ENCODE data around the gene JARID2.

Gene JARID2

DNA sequence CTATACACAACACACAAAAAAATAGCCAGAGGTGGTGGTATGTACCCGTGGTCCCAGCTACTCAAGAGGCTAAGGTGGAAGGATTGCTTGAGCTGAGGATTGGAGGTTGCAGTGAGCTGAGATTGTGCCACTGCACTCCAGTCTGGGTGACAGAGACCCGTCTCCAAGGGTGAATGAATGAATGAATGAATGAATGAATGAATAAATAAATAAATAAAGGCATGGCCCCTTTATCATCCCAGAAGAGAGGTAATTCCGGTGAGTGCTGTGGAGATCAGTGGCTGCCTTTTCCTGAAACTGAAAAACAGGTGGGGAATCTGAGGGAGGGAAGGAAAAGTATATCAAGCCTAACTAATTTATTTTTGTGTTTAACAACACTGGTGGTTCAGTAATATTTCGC, 90.0 kb downstream of the JARID2 start:
- DNase-seq (ENCODE audit: low read depth), result no peak

DNA sequence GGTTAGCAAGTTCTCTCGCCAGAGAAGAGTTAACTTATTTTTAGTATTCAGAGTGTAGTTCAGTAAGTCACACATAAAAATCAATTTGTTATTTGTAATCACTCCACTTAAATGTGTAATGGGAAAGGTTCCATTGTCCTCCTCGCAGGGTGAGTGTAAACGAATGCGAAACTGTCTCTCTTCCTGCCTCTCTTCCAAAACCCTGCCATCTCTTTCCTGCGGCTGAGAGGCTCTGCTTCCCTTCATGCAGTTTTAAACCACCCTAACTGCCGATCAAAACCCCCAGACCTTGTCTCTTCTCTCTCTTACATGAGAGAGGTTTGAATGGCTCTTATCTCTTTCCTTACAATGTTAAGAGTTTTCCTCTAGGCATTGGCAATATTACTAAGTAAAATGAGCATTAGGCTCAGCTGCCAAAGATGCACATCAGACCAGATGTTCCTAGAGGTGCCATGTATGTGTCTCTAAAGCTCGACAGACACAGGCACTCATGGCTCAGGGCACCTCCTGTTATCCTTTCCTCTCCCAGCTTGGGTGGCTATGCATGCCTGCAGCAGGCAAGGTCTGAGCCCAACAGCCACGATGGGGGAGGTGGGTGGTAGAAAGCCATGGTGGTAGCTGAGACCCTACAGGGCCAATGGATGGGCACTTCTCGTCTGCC, 91.2 kb downstream of the JARID2 start:
- no peak for DNase-seq (ENCODE audit: low read depth)

DNA sequence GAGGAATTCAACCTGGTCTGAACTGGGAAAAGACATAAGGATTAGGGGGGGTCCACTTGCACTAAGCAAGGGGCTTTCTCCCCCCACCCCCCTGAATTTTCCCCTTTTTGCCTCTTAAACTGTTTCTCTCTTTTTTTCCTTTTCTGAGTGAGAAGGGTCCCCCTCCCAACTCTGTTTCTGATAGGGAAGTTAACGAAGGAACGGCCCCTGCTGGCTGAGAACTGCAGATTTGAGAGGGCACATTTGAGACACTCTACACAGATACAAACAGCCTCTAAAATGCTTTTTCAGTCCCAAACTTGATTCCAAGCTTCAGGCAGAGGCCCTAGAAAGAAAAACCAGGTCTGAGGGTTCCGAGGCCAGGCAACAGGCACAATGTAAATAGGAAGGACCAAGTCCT, 91.7 kb downstream of the JARID2 start:
- no peak for DNase-seq (ENCODE audit: low read depth)

DNA sequence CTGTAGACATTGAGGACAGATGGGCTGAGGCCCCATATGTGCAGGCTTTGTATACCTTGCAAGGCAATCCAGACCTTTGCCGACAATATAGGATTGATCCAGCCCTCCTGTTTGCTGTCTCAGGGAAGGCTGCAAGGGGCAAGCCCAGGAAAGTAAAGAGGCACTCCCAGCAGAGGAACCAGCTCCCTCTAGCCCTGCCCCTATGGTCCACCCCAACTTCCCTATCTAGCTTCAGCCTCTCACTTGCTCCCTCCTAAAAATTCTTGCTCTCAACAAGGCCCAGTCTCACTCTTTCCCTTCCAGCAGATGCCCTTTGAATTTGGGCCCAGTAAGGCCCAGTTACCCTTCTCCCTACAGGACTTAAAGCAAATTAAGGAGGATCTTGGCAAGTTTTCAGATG, 92.6 kb downstream of the JARID2 start:
- DNase-seq (ENCODE audit: low read depth), result no peak

DNA sequence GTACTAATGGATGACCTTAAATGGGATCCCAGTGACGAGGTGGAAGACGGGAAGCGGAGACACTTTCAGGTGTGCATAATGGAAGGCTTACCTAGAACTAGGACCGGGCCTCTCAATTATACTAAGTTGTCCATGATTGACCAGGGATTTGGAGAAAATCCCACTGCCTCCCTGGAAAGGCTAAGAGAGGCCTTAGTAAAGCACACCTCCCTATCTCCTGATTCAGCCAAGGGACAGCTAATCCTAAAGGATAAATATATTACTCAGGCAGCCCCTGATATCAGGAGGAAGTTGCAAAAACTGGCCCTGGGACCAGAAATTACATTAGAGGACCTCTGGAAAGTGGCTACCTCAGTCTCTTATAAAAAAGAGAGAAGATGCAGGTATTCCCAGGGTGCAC, 93.2 kb downstream of the JARID2 start:
- no peak for DNase-seq (ENCODE audit: low read depth)

DNA sequence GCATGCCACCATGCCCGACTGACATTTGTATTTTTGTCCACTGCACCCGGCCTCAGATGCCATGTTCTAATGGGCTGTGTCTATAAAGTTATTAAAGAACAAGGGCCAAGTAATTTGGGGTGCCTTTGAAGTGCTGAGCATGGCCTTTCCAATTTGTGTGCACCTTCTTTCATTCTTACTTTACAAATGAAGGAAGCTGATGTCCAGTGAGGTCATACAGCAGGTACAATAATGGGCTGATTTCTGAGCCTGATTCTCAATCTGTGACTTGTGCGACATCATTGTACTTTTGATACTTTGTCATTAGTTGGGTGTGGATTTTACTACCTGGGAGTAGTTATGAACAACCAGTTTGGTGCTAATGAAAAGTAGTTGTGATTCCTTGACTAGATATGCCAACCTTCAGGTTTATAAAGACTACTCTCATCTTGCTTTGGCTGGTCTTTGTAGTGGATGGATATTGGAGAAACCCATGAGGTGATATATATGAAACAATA, 94.3 kb downstream of the JARID2 start:
- DNase-seq (ENCODE audit: low read depth), result no peak

DNA sequence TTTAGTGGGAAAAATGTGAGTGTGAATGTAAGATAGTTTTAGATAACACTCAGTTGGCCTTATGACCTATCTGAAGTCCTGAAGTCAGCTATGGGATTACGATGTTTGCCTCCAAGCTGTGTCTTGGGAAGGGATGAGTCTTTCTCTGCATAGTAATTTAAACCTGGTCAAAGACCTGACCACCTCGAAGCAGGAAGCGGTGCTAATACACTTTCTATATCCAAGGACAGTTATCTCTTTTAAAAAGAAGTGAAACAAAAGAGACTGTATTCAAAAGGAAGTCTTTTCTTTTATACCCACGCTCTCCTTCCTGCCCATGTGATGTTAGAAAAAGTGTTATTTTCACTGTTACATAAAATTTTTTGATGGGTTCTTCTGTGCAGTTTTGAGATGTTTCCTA, 94.9 kb downstream of the JARID2 start:
- no peak for DNase-seq (ENCODE audit: low read depth)

DNA sequence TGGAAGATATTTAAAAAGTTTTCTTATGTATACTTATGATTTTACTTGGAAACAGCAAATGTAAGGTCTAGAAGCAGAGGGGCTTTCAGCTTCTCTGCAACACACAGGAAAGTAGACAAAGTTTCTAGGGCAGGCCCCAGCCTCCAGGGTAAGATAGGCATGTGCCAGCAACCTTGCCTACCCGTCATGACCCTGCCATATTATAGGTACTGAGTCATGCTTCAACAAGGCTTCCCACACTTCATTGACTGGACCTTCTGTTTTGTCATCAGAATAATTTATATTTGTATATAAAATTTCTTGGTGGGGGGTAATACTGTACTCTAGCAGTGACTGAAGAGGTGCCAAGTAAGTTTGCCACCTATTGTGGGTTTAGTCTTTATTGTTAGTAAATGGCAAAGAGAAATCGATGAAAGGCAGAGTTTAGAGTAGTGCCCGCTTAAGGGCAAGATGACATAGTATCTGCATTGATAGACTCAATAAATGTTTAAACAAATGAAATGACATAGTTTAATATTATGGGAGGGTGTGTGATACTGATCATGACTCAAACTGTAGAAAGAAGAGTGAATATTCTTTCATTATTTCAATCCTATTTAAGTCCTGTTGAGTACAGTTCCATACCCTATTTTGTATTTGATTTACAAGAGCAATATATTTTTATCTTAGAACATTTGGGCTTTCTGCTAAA, 95.6 kb downstream of the JARID2 start:
- DNase-seq (ENCODE audit: low read depth), result no peak

DNA sequence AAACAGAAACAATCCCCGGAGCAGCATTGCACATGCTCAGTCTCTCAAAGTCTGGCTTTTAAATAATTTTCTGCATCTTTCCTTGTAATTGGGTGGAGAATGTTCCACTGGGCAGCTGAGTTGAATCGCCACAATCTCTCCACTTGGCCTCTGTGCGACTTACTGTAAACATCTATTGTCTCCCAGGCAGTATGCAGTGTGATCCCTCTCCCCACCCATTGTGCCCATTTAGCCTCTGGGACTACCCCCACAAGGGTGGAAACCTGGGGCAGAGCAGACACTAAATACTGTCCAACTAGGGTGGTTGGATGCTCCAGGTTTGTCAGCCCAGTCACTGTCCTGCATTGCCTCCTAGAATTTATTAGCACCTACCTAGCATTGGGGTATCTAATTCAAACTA, 96.2 kb downstream of the JARID2 start:
- DNase-seq (ENCODE audit: low read depth), result no peak

DNA sequence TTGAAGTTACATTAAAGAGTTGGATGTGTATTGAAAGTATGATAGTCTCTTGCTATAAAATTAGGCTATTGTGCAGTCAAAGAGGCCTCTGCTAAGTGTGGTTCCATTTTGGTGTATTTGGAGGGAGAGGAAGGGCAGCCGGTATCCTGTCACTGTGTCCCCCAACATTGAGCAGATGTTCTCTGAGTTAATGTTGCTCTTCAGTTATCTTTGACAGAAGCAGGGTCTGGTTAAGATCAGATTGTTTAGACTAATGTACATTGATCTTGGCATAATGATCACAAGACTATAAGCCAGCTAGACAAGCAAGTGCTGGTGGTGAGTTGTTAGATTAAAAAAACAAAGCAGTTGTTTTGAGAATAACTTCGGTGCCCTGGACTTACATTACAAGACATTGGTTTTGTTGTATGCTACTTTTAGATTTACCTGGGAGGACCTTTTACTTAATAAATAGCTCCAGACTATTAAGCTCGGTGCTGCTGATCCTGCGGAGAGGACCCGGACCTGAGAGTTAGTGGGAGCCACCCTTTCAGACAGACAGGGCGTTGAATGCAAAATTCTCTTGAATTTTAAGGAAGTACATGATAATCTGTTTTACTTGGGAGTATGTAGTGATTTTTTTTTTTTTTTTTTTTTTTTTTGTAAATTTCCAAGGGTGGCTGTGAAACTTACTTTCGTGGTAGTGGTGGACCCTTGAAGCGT, 97.8 kb downstream of the JARID2 start:
- no peak for DNase-seq (ENCODE audit: low read depth)

DNA sequence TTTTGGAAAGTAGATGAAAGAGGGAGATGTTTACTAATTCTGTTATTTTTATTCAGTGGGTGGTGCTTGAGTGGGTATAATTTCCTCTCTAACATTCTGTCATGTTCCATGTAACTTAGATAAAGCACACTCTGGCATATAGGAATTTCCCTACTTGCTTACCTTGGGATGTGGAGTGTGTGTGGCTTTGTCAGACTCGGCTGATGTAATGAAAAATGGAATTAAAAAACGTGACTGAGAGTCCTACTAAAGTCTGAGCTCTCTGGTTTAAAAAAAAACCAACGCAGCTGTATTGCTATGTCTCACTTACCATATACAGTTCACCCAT, 98.3 kb downstream of the JARID2 start:
- DNase-seq (ENCODE audit: low read depth), result no peak

DNA sequence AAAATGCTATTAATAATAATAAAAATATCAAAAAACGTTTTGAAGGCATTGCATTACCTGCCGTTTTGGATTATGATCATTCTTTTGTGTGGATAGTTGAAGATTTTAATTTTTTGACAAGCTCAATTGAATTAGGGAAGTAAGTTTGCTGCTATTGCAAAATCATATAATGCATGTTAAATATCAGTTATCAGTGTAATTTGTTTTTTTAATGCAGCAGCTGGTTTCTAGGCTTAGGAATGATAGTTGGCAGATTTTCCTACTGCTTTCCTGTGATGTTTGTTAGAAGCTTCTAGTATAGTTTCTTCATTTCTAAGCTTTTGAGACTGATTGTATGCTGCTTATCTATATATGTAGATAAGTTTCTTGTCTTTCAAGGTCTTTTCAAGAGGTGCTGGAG, 99.0 kb downstream of the JARID2 start:
- DNase-seq (ENCODE audit: low read depth), result no peak

DNA sequence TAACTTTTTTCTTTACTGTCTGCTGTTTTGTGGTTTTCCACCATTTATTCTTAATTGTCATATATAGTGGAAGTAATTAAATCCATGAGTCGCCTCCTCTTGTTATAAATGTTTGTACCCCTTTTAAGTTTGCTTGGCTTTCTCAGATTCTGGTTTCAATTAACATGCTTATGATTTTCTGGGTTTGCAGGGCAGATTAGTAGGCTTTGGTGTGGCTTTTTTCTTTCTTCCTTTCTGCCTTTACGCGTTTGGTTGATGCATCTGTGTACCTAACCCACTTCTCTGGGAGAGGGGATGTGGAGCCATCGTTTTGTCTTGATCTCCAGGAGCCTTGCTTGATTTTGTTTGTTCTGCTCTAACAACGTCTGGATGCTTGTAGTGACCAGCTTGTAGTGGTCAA, 100.4 kb downstream of the JARID2 start:
- no peak for DNase-seq (ENCODE audit: low read depth)

DNA sequence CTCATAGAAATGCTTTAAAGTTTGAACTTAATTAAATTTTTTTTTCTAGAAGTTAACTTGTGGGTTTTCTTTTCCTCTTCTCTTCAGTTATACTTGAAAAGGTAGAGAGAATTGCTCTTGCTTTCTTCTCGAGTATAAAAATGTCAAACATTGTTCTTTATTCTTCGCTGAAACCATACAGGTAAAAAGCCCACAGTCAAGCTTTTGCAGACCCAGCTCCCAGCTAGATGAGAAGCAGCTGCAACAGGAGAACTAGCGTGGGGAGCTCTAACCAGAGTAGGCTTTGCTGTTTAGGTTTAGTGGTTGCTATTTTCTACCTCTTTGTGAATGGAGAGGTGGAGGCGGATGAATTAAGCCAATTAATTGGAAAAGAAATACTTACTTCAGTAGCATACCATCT, 102.7 kb downstream of the JARID2 start:
- no peak for DNase-seq (ENCODE audit: low read depth)

DNA sequence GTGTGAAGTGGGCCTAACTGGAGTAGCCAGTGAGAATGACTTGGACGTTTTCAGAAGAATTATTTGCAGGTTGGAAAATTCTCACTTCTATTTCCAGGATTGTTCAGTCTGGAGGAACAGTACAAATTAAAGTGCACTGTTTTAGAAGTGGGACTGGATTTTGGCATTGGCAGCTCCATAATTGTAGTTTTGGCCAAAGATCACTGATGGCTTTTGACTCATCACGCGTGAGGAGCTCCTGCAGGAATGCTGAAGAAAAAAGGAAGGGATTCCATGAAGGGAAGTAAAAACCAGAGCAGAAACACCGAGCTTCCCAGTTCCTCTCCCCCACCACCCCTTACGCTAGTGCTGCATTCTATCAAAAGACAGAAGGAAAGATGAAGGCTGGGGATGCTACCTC, 103.5 kb downstream of the JARID2 start:
- DNase-seq (ENCODE audit: low read depth), result no peak

DNA sequence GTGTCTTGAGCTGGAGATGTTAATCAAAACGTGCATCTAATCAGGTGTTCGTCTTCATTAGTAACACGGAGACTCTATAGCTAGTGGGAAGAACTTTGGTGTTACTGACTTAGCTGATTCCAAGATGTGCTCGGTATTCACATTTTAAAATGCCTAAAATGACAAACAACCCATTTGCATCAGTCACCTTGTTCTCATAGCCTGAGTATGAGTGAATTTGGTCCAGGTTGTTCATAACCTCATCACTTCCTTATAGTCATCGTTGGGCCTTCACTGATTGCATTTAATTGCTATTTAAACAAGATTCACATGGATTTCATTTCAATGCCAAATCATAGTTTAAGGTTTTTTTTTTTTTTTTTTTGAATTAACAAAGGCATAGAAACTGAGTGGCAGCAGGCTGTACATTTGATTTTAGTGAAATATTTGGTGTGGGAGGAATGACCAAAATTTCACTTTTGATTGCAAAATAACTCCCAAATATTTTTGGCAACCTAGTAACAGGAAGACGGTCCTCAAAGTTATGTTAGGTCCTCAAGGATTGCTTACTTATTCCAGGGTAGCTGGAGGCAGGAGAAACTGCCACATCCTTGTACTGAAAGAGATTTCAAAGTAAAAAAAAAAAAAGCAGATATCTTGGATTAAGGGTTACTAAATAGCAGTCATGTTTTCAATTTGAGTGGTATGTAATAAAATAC, 104.7 kb downstream of the JARID2 start:
- no peak for DNase-seq (ENCODE audit: low read depth)

DNA sequence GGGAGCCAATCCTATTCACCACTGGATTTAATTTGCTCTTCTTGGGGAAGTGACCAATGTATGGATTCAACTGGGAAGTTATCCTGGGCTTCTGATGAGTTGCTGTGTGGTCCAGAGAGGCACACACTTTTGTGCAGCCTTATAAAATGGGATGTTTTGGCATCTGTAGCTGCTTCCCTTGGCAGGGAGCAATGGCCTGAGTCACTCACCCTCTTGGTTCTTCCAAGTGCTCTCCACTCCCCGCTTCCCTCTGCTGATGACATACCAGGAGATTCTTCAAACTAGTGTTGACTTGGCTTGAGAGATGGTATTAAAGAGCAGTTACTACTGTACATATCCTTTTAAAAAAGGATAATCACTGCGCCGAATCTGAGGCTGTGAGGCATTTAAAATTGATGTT, 105.8 kb downstream of the JARID2 start:
- peak; percentile 91 for DNase-seq (ENCODE audit: low read depth)

DNA sequence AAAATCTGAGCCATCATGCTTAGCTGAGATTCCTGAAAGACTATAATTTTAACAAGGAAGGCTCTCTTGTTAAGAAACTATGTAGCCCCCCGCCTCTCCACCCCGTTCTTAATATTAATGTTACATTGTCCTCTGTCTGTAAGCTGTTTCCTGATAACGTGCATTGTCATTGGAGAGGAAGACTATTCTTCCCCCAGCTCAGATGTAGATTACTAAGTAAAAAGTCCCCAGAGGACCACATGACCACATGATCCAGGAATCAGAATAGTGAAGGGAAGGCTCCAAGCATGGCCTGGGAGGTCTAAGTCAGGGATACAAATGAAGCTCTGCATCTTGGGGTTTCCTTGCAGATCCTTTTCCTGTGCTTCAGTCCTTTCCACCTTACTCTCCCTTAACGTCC, 106.4 kb downstream of the JARID2 start:
- no peak for DNase-seq (ENCODE audit: low read depth)

DNA sequence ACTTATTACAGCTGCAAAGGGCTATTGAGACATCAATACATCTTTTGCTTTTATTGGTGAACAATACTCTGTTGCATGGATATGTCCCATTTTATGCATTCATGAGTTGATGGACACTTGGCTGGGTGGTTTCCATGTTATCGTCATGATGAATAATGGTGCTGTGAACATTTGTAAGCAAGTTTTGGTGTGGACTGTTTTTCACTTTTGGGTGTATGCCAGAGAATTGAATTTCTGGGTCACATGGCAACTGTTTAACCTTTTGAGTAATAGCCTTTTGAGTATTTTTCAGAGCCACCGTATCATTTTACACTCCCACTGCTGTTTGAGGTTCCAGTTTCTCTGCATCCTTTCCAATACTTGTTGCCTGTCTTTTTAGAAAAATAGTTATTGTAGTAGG, 107.0 kb downstream of the JARID2 start:
- peak; percentile 51 for DNase-seq (ENCODE audit: low read depth)

DNA sequence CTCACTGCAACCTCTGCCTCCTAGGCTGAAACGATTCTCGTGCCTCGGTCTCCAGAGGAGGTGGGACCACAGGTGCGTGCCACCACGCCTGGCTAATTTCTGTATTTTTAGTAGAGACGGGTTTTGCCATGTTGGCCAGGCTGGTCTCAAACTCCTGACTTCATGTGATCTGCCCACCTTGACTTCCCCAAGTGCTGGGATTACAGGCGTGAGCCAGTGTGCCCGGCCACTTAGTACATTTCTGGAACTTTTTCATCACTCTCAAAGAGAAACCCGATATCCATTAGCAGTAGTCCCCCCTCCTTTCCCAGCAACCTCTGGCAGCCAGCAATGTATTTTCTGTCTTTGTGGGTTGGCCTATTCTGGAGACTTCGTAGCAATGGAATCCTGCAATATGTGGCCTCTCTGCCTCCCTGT, 109.8 kb downstream of the JARID2 start:
- no peak for DNase-seq (ENCODE audit: low read depth)

DNA sequence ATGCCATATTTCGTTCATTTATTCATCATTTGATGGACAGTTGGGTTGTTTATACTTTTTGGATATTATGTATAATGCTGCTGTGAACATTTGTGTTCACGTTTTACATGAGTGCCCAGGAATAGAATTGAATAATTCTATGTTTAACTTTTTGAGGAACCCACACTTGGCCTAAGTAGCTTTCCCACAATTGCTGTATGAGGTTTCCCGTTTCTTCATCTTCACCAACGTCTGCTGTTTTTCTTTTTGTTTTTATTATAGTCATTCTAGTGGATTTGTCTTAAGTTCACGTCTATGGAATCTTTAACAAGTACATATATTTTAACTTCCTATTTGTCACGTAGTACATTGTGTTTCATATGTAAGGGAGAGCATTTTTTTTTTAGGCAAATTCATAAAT, 110.3 kb downstream of the JARID2 start:
- DNase-seq (ENCODE audit: low read depth), result no peak

DNA sequence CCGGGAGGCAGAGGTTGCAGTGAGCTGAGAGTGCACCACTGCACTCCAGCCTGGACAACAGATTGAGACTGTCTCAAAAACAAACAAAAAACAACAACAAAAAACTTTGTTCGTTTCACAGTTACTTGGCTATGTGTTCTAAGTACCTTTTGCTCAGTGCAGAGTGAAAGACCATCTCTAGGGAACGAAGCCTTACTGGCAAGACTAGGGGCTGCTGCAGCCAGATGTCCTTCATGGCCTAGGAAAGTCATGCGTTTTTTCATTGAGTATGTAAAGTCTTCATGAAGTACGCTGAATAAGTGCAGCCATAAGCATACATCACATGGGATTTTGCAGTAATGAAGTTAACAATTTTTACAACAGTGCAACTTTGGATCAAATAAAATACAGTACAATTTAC, 111.1 kb downstream of the JARID2 start:
- no peak for DNase-seq (ENCODE audit: low read depth)

DNA sequence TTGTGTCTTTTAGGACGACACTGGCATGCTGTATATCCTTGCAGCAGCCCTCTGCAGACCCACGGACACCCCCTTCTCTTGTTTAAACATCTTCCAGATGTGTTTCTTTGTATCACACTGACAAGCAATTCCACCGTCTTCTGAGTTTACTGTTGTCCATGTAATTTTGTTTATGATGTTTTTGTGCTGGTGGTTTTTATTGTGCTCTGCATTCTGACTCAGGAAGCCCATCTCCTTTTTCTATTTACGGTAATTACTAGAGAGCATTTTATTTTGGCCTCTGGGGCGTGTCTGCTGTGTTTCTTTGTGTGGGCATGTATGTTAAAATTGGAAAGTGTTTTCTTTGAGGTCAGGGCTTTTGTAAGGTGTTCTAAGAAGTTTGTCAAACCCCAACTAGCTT, 111.9 kb downstream of the JARID2 start:
- no peak for DNase-seq (ENCODE audit: low read depth)

All from stromal cell of bone marrow (primary cell).